GOT3 (cell line): Measurements from ENCODE around the gene TMBIM6.
"Not testable (repeated sequence)": the region's sequence is repeated elsewhere in the genome, so short reads cannot be mapped to it uniquely, and the experiment has no call there.

Experiments used
- DNase-seq: peaks from one replicate; lab custom pipeline; 2025; ENCODE audit warnings: mixed read lengths; lab: John Stamatoyannopoulos, UW

Gene TMBIM6, protein sequence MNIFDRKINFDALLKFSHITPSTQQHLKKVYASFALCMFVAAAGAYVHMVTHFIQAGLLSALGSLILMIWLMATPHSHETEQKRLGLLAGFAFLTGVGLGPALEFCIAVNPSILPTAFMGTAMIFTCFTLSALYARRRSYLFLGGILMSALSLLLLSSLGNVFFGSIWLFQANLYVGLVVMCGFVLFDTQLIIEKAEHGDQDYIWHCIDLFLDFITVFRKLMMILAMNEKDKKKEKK

DNA sequence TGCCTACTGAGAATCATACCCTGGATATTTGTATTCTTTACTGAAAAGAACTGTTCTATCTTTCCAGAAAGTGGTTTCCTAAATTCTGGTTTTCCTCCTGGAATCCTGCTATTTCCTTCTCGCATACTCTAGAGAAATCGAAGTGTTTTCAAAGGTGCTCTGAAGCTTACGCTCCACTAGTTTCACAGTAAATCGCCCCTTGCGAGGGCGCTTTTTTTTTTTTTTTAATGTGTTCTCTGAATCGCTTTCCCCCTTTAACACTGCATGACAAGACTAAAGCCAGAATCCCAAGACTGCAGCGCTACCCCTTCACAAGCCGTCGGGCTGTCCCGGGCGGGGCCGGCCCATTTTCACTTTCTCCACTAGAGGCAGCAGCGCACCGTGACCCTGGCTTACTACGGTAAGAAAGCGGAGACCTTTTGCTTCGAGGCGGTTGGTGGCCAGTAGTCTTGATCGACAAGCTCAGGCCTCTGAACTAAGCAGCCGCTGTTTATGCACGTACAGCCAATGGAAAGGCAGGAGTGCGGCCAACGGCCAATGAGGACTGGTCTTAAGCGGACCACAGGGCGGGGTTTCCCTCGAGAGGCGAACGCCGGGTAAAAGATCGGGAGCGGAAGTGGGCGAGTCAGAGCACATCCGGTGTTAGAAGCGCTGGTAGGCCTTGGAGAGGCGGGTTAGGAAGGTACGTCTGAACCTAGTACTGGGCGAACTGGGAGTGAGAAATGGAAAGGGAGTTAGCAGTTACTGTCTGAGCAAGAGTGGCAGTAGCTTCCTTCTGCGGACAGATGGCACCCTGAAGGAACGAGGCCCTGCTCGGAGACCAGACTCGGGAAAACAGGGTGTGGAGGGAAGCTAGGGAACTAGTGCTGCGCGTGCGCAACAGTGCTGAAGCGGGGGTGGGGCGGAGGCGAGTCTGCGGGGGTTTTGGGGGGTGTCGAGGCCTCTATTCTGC, at the start of gene TMBIM6:
Gene TMBIM6 (plus strand): TSS at position 628 of the 952 bp plus-strand sequence. CDS start 10,937 bp downstream, outside the sequence.
- peak; percentile 98 for DNase-seq

DNA sequence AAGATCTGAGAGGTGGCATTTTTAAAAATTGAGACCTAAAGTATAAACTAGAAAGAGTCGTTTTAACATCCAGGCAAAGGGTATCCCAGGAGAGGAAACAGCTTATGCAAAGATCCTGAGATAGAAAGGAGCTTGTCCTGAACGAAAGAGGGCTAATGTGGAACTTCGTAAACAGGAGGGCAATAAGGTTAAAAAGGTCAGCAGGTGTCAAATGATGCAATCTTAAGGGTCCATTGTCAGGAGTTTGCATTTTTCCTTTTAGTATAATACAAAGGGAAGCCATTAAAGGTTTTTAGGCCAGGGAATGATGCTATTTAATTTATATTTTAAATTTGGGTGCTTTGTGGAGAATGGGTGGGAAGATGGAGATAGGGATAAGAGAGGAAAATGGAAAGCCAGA, 48.5 kb upstream of the TMBIM6 start:
- no peak for DNase-seq

DNA sequence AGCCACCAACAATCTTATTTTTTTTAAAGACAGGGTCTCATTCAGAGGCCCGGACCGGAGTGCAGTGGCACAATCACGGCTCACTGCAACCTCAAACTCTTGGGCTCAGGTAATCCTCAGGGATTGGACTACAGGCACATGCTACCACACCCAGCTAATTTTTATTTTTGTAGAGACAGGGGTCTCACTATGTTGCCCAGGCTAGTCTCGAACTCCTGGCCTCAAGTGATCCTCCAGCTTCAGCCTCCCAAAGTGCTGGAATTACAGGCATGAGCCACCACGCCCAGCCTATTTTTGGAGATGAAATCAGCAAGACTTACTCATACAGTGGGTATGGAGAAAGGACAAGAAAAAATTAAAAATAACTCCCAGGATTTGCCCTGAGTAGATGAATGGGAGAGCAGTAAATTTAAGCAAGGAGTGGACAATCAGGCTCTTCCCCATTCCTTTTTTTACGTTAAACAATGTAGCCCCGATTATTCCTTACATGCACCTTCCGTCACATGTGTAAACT, 47.4 kb upstream of the TMBIM6 start:
- DNase-seq, result no peak

DNA sequence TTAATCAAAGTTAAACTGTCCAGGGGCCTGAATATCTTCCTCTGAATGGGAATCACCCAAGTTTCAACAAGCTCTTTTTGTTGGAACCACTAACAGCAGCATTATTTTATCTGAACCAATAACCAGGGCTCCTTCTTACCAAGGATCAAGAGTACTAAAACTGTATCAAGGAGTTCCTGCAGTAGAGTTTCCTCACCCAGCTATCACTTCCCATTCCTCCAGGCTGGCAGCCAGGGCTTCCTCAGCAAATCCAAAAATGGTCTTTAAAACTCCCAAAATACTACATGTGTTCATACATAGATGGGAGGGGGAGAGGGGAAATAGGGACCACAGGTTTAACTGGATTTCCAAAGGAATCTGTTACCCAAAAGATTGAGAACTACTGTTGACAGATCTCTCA, 44.6 kb upstream of the TMBIM6 start:
- DNase-seq, result no peak

DNA sequence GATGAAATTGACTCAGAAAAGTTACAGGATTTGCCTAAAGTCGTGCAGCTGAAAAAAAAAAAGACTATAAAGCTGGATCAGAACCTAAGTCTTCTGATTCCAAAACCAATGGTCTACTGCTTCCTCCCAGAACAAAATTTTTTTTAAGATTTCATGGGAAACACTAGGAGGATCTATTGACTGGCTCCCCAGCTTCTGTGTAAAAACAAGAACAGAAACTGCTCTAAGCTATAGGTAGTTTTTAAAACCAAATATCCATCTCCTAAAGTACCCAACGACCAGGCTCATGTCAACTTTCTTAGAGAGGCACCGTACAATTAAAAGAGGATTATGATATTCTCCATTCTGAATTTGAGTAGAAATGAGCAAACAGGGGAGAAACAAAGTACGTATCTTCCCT, 43.5 kb upstream of the TMBIM6 start:
- no peak for DNase-seq

DNA sequence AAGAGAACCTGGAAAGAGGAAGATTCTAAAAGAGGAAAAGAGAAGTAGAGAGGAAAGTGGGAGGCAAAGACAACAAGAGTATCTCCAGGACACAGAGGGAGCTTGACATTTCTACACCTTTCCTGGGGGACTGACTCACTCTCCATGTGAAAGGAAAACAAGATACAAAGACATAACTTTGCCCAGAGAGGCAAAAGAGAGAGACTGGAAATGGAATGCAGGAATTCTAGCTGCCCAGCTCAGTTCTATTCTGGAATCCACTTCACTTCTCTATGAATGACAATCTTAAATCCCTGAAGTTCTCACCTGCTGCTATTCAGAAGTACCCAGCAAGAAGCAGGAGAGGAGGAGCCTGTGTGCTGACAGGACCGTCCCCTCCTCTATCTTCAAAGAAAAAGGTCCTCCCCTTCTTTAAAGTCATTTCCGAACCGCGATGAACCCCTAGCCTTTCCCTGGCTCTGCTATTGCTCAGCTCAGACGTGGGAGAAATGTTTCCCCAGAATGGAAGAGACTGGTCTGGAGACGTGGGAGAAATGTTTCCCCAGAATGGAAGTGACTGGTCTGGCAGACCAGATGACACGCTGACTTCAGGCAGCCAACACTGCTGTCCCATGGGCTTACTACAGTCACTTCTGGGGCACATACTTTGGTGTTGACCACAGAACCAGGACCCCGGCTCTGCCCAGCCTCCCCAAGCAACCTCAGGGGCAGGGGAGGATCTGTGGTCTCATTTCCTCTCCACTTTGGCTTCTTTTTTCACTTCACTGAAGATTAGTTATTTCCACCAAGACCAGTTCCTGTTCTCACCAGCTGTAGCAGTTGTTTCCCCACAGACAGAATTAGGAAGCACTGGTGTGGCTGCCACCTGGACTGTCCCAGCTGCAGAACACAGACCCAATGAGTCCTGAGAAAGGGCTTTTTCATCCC, 42.5 kb upstream of the TMBIM6 start:
- DNase-seq, result no peak

DNA sequence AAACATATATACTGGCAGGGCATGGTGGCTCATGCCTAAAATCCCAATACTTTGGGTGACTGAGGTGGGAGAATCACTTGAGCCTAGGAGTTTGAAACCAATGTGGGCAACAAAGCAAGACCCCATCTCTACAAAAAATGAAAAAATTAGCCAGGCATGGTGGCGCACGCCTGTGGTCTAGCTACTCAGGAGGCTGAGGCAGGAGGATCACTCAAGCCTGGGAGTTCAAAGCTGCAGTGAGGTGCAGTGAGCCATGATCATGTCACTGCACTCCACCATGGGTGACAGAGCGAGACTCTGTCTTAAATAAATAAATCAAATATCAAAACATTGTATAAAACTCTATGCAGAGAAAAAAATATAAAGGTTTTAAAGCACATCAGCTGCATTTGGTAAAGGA, 39.3 kb upstream of the TMBIM6 start:
- DNase-seq, result no peak

DNA sequence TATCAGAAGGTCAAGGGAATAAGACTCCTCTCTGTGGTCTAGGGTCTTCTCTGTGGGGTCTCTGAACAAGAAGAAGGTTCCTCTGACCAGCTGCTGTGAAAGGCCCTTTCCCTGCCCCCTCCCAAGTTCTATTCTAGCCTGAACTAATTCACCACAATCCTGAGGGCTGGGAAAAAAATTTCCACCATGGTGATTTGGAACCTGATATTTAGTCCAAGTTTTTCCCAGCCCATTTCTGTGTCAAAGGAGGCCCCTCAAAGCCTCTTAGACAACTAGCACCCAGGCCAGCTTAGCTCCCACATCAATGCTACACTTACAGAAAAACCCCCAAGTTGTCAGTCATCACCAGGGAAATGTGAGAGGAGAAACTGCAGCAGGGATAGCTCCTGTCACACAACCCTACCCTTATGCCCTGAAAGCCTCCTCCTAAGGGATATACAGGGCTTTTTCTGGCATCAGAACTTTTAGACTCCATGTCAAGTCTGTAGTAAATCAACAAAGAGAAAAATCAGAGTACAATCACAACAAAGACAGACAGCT, 38.6 kb upstream of the TMBIM6 start:
- DNase-seq, result no peak

DNA sequence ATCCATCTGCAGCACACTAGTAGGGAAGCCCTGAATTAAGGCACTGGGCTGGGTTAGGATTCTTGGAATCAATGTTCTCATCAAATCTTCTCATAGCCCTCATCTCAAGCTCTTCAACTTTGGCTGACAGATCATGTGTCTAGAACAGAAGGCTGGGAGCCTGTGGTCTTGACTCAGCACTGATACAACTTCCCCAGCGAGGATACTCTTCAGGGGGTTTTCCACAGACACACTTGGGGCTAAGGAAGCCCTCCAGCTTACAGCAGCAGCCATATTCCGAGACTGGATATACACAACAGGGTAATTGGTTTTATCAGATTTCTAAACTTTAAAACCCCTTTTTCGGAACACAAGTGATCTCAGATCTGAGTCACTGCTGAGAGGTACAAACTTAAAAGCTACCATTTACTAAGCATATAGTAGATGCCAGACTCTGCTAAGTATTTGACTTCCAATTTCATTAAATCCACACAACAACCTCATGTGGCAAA, 37.7 kb upstream of the TMBIM6 start:
- DNase-seq, result no peak

DNA sequence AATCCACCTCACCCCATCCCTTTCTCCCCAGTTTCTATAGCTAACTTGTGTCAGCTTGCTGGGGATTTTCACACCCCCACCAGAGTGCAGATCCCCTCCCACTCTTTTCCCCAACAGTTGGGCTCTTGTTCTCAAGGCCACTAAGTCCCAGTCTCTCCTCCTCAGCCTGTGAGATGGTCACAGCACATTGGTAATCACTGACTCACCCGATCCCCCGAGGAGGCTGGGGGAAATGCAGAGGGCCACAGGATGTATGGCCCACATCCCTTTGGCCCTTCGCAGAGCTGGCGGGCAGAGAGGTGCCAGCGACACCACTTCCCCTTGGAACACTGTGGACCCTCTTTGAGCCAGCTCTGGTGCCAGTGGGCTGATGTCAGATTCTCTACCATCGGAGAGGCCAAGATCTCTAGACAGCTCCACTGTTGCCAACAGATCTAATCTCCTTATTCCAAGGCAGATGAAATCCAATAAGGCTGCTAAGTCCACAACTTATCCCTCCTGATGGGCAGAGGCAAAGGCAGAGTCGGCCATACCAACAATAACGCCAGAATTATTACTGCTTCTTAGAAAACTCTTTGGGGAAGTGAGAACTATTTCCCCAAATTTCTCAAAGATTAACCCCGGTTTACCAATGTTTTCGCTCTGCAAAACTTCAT, 35.8 kb upstream of the TMBIM6 start:
- no peak for DNase-seq

DNA sequence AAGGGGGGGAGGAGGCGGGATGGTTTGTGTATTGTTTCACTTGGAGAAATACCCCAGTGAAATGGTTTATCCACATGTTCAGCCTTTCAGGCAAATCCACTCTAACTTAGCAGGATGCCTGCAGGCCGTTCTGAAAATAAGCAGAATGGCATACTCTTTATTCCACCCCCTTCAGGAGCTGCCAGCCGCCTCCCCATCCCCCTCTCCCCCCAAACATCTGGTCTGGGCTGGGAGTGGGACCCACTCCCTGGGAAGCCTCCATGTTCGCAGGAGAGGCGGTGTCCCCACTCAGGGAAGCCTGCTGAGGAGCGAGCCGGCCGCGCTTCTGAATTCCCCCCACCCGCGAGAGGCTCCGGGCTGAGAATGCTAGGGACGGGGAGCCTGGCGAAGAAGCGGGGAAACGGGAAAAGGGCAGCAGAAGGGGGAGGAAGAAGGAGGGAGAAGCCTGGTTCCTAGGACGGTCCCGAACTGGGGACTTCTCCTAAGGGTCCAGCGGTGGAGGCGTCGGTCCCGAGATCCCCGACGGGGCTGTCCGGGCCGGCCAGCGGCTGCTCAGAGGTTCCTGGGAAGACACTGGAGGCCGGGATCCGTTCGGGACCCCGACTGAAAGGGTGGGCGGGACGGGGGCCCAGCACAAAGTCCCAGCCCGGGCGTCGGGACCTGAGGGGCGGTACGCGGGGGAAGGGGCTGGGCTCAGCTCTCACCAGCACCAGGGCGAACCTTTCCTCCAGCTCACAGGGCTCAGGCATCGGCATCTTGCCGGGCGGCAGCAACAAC, 34.8 kb upstream of the TMBIM6 start:
- DNase-seq, result no peak

DNA sequence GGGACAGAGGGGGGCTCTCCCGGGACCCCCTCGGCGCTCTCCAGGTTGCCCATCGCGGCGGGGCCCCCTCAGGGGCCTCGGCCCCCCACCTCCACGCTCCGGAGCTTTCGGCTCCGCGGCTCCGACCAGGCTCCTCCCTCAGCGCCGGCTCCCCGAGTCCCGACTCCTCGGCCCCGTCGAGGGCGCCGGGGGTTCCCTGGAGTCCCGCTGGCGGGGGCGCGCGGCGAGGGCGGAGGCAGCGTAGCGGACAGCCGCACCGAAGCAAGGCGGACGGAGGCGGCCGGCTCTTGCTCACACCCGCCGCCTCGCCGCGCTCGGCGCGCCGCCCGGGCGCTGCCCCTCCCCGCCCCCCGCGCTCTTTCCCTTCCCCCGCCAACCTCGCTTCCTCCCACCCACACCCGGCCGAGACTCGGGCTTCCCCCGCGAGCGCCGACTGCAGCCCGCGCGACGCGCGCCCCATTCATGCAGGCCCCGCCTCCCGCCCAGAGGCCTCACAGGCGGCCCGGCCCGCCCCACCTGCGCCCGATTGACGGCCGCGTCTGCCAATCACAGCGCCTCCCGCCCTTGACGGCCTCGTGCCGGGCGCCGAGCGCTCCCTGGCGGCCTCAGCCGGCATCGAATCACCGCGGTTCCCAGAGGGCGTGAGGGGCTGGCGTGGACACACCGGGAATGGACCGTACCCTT, 34.1 kb upstream of the TMBIM6 start, which contains the start of gene FMNL3:
Gene FMNL3 (minus strand): TSS at position 278 of the 684 bp plus-strand sequence. CDS start 225 bp downstream, at position 53.
- DNase-seq, result peak; percentile 92

DNA sequence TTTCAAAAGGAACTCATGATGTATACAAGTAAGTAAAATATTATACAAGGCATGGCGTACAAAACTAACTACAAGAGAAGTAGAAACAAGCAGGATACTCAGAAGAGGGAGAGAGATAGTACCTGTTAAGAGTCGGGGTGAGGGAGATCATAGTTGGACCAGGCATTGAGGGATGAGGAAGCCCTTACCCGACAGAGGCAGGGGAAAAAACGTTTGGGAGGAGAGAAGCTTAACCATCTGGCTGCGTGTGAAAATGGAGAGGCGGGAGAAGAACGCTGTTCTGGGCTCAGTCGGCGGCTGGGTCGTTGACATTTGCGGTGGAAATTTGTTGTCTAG, 33.6 kb upstream of the TMBIM6 start:
- DNase-seq, result no peak

DNA sequence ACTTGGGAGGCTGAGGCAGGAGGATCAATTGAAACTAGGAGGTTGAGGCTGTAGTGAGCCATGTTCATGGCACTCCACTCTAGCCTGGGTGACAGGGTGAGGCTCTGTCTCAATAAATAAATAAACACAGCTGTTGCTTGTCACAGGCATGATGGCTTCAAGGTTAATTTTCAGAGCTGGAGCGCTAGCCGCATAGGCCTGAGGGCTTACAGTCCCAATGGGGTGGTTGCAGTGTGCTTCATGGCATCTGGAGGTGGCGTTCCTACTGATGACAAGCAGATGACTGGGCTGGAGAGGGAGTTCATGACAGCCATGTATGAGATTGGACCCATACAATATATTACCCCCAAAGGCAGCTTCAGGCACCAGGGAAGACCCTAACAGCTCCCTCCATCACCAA, 32.5 kb upstream of the TMBIM6 start:
- DNase-seq, result no peak

DNA sequence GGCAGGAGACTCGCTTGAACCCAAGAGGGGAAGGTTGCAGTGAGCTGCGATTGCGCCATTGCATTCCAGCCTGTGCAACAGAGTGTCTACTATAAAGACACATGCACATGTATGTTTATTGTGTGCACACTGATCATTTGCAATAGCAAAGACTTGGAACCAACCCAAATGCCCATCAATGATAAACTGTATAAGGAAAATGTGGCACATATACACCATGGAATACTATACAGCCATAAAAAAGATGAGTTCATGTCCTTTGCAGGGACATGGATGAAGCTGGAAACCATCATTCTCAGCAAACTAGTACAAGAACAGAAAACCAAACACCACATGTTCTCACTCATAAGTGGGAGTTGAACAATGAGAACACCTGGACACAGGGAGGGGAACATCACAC, 27.4 kb upstream of the TMBIM6 start:
- DNase-seq, result not testable (repeated sequence)

DNA sequence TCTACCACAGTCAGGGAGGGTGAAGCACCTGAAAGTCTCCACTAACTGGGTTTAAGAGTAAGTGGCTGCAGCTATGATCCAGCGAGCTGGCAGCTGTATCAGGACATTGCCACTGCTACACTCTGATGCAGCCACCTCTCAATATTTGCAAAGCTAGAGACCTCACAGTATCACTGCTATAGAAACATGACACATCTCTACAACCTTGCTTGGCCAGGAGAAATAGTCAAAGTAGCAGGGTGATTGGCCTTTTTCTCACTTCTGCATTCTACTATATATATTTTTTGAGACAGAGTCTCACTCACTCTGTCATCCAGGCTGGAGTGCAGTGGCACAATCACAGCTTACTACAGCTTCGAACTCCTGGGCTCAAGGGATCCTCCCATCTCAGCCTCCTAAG, 24.8 kb upstream of the TMBIM6 start:
- DNase-seq, result no peak

DNA sequence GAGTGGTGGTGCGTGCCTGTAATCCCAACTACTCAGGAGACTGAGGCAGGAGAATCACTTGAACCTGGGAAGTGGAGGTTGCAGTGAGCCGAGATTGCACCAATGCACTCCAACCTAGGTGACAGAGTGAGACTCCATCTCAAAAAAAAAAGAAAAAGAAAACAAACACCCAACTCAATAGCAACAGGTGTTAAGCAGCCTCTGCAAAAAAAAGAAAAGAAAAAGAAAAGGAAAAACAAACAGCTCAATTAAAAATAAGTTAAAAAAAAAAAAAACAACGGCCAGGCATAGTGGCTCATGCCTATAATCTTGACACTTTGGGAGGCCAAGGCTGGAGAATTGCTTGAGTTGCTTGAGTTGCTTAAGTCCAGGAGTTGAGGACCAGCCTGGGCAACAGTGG, 23.6 kb upstream of the TMBIM6 start:
- DNase-seq, result not testable (repeated sequence)

DNA sequence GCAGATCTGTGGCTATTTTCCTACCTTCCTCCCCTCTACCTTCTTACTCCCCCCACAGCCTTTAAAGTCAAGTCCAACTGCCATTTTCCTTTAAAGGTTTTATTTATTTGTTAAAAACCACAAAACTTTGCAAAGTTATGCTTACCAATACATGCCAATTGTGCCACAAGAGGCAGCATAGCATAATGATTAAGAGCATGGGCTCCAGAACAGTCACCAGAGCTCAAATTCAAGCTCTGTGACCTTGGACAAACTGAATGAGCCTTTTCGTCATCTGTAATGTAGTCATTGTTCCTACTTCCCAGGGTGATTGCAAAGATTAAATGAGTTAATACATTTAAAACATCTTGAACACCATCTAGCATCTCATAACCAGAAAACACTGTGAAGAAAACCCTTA, 21.1 kb upstream of the TMBIM6 start:
- no peak for DNase-seq

DNA sequence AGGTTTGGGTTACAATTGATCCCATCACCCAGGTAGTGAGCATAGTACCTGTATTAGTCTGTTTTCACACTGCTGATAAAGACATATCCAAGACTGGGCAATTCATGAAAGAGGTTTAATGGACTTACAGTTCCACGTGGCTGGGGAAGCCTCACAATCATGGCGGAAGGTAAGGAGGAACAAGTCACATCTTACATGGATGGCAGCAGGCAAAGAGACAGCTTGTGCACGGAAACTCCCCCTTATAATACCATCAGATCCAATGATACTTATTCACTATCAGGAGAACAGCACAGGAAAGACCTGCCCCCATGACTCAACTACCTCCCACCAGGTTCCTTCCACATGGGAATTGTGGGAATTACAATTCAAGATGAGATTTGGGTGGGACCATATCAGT, 20.0 kb upstream of the TMBIM6 start:
- not testable (repeated sequence) for DNase-seq

DNA sequence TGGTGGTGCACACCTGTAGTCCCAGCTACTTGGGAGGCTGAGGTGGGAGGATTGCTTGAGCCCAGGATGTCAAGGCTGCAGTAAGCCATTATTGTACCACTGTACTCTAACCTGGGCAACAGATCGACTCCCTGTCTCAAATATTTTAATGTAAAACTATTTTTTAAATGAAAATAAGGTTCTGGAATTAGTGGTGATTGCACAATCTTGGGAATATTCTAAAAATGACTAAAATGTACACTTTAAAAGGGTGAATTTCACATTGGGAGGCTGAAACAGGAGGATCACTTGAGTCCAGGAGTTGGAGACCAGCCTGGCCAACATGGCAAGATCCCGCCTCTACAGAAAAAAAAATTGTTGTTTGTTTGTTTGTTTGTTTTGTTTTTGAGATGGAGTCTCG, 12.9 kb upstream of the TMBIM6 start:
- DNase-seq, result no peak
